WI38 (cell line): ENCODE measurements around the gene FFAR3.

Experiments used
- H3K4me3 ChIP-seq: 2 replicates; pipeline ENCODE4 v1.5.1; 2011; ENCODE audit warnings: low read depth, mild to moderate bottlenecking, control low read depth, low read length
- TF ChIP-seq, protein P1 (sequence below): IDR thresholded peaks from 2 replicates; pipeline ENCODE4 v1.5.1; 2012; ENCODE audit warnings: low read depth, mild to moderate bottlenecking, control low read depth, low read length

Gene FFAR3

DNA sequence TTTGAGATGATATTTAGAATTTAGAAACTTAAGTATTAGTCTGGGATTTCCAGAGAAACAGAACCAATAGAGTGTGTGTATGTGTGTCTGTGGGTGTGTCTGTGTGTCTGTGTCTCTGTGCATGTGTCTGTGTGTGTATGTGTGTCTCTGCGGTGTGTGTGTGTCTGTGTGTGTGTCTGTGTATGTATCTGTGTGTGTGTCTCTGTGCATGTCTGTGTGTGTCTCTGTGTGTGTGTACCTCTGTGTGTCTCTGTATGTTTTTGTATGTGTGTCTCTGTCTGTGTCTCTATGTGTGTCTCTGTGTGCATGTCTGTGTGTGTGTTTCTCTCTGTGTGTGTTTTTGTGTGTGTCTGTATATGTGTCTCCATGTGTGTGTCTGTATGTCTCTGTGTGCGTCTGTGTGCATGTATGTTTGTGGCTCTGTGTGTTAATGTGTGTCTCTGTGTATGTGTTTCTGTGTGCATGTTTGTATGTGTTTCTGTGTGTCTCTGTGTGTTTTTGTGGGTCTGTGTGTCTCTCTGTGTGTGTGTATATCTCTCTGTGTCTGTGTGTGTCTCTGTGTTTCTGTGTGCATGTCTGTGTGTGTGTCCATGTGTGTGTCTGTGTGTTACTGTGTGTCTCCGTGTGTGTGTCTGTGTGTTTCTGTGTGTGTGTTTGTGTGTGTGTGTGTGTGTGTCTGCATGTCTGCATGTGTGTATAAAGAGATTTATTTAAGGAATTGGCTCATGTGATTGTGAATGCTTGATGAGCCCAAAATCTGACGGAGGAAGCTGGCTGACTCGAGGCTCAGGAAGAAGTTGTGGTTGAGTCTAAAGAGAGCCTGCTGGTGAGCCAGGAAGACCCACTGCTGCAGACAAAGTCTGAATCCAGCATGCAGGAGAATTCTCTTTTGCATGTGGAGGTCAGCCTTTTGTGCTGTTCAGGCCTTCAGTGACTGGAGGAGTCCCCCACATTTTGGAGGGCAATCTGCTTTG is 34.8 kb downstream of the FFAR3 start:
- TF ChIP-seq, protein P1, sequence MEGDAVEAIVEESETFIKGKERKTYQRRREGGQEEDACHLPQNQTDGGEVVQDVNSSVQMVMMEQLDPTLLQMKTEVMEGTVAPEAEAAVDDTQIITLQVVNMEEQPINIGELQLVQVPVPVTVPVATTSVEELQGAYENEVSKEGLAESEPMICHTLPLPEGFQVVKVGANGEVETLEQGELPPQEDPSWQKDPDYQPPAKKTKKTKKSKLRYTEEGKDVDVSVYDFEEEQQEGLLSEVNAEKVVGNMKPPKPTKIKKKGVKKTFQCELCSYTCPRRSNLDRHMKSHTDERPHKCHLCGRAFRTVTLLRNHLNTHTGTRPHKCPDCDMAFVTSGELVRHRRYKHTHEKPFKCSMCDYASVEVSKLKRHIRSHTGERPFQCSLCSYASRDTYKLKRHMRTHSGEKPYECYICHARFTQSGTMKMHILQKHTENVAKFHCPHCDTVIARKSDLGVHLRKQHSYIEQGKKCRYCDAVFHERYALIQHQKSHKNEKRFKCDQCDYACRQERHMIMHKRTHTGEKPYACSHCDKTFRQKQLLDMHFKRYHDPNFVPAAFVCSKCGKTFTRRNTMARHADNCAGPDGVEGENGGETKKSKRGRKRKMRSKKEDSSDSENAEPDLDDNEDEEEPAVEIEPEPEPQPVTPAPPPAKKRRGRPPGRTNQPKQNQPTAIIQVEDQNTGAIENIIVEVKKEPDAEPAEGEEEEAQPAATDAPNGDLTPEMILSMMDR, result no peak
- H3K4me3 ChIP-seq, result no peak overlapping the region

DNA sequence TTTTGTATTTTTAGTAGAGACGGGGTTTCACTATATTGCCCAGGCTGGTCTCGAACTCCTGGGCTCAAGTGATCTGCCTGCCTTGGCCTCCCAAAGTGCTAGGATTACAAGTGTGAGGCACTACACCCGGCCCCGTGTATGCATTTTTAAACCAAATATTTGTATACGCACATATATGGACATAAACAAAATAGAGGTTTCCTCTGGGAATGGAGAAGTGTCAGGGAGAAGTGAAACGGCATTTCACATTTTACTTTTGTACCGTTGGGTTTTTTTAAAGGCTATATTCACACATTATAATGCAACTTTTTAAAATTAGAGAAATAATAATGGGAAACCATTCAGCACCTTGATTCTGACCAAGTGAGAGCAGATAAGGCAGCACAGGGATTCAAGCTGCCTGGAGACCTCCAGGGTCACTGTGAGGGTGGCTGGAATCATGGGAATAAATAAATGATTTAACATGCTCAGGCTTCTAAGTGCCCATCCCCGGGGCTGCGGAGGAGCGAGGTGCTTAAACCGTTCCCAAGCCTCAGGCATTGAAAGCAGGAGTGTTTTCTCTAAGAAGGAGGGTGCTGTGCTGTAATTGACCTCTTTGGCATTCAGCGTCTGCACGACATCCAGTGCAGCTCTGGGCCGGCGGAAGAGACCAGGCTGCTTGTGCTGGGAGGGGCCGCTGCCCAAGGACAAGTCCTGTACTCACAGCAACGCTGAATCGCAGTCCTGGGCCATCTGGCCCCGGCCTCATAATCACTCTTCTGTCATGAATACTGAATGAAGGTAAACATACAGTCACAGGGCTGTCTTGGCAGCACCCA is 37.3 kb downstream of the FFAR3 start:
- TF ChIP-seq, protein P1, result no peak

DNA sequence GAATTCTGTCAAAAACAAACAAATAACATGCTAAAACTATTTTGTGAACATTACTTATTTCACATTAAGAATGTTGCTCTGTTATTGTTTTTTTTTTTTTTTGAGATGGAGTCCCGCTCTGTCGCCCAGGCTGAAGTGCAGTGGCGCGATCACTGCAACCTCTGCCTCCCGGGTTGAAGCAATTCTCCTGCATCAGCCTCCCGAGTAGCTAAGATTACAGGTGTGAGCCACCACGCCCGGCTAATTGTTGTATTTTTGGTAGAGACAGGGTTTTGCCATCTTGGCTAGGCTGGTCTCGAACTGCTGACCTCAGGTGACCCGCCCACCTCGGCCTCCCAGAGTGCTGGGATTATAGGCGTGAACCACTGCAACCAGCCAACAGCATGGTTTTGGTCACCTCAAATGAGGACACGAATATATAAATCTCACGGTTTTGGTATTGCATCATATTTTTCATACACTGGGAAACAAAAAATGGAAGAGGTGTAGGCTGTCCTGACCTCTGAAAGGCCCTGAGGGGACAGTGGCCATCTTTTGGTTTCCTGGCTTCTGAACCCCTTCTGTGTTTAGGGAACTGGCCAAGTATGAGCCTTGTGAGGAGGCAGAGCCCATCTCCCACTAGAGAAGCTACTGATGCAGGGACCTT is 38.1 kb downstream of the FFAR3 start:
- TF ChIP-seq, protein P1, result no peak
- H3K4me3 ChIP-seq, result no peak overlapping the region

More for the DNA sequence above, 37.3 kb downstream of the FFAR3 start:
- H3K4me3 ChIP-seq, result no peak overlapping the region

DNA sequence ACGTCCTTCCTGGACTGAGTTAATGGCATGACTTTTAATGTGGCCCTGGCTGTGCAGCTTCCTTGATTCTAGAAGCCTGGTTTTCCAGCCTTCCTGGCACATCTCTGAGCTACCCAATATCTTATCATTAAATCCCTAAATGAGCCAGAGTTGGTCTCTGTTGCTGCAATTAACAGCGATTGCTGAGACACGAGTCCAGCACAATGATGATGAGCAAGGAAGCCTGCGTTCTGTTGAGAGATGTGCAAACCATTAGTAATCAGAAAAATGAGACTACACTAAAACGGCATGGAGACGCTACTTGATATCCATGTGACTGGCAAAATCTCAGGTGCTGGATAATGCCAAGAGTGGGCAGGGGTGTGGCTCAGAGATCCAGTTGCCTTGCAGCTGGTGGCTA is 38.8 kb downstream of the FFAR3 start:
- no peak overlapping the region for H3K4me3 ChIP-seq
- TF ChIP-seq, protein P1, result no peak

DNA sequence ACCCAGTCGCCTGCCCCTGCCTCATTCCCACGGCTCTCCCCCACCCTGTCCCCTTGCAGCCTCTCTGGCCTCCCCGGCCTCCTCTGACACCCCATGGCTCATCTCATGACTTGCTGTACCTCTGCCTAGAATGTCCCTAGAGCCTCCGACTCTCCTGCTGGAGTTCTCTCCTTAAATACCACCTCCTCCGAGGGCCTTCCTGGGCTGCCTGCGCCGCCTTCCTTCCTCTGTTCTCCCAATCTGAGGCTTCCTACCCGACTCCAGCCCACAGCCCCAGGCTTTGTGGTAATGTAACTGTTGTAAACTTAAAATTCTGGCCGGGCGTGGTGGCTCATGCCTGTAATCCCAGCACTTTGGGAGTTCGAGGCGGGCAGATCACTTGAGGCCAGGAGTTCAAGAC is 40.3 kb downstream of the FFAR3 start:
- TF ChIP-seq, protein P1, result no peak
- no peak overlapping the region for H3K4me3 ChIP-seq

DNA sequence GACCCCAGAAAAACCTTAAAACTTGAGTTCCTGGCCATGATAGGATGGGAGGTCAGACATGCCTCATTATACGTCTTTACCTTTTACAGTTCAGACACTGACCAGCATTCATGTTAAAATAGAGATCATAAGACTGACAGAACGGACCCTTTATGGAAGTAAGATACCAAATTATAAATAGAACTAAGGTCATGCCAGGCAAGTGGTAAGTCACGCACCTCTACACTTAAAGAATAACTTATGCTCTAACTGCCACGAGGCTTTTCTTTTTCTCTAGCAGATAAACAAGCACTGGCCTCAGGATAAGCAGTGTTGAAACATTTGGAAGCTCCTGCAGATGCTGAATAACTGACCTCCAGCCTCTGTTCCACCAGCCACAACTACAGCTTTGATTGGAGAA is 41.0 kb downstream of the FFAR3 start:
- no peak overlapping the region for H3K4me3 ChIP-seq
- TF ChIP-seq, protein P1, result no peak
